Astrocyte (in vitro differentiated cells and primary cell): Measurements from ENCODE around the gene TGFB2.
"Not testable (repeated sequence)": the region's sequence is repeated elsewhere in the genome, so short reads cannot be mapped to it uniquely, and the experiment has no call there.

Source experiments
- CTCF ChIP-seq: IDR thresholded peaks from 2 replicates; pipeline ENCODE4 v1.5.1; 2011; ENCODE audit warnings: low read depth, mild to moderate bottlenecking, inconsistent platforms, low read length, moderate library complexity; ENCODE audit not compliant: insufficient read depth
- EZH2 ChIP-seq: IDR thresholded peaks from 2 replicates; pipeline ENCODE4 v1.6.1; 2012; ENCODE audit warnings: mild to moderate bottlenecking, low read length, inconsistent platforms; ENCODE audit not compliant: insufficient read depth

DNA sequence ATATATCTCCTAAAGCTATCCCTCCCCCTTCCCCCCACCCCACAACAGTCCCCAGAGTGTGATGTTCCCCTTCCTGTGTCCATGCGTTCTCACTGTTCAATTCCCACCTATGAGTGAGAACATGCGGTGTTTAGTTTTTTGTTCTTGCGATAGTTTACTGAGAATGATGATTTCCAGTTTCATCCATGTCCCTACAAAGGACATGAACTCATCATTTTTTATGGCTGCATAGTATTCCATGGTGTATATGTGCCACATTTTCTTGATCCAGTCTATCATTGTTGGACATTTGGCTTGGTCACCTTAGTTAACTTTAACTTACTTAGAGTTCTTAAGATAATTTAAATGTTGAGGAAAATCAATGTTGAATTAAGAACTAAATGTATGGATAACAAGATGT lies 25.0 kb upstream of the TGFB2 start:
- TF ChIP-seq CTCF, EZH2: not testable (repeated sequence)
